ENCODE results near the gene MYH11. TPM values are rescaled to one million over a fixed set of nuclear protein-coding genes. Genes with fewer than 3 reads are reported as not detected.
"Not testable (repeated sequence)": the region's sequence is repeated elsewhere in the genome, so short reads cannot be mapped to it uniquely, and the experiment has no call there.

The MYH11 gene
- total RNA-seq, 1 donor from 2014 or later, result 1.9 TPM

DNA sequence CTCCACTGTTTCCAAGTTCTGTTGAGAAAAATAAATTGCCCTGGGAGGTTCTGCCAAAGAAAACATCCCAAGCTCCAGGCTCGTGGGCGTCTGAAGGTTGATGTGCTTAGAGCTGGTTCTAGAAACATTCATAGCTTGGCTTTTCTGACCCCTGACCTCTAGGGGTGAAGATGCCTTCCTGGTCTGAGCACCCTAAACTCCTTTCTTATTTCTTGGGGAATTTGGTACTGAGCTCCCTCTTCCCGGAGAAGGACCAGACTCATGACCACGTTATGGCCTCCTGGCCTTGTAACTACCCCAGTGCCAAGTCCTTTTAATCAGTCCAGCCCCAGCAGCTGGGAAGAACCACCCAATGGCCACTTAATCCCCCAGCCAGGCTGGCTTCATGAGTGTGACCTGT is 66.4 kb downstream of the MYH11 start:
- Mint-ChIP-seq H3K36me3 (ENCODE audit: unreplicated experiment) (no peaks in the 10 kb centered on the region), H3K9me3 (ENCODE audit: unreplicated experiment) (no peaks in the 10 kb centered on the region), H3K4me1 (ENCODE audit: unreplicated experiment) (peaks cover 9% of the 10 kb centered on the region), H3K27ac (ENCODE audit: unreplicated experiment) (no peak overlapping the region), H3K4me3 (ENCODE audit: unreplicated experiment) (no peak overlapping the region), H3K27me3 (ENCODE audit: unreplicated experiment) (peaks cover 3% of the 10 kb centered on the region)
- no peak for TF ChIP-seq CTCF (IDR thresholded peaks at IDR 0.05)
- no peak for DNase-seq (ENCODE audit: extremely low spot score, unreplicated experiment)

DNA sequence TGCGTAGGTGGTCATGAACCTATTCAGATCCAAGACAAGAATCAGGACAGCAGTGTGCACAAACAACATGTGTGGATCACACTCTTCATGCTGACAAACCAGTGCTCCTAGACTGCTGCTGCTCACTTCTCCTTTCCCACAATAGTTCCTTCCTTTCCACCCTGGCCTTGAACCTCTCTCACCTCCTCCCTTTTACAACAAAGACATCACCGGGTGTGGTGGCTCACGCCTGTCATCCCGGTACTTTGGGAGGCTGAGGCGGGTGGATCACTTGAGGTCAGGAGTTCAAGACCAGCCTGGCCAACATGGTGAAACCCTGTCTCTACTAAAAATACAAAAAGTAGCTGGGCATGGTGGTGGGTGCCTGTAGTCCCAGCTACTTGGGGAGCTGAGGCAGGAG is 67.0 kb downstream of the MYH11 start:
- DNase-seq (ENCODE audit: extremely low spot score, unreplicated experiment); H3K9me3 Mint-ChIP-seq (ENCODE audit: unreplicated experiment); H3K36me3 Mint-ChIP-seq (ENCODE audit: unreplicated experiment); H3K4me1 Mint-ChIP-seq (ENCODE audit: unreplicated experiment); H3K27ac Mint-ChIP-seq (ENCODE audit: unreplicated experiment); H3K27me3 Mint-ChIP-seq (ENCODE audit: unreplicated experiment); H3K4me3 Mint-ChIP-seq (ENCODE audit: unreplicated experiment): not testable (repeated sequence)

GRCh38 chr16:15788846-15789239 is 68.0 kb downstream of the MYH11 start:
- Mint-ChIP-seq H3K9me3 (ENCODE audit: unreplicated experiment) (no peaks in the 10 kb centered on the region), H3K36me3 (ENCODE audit: unreplicated experiment) (no peaks in the 10 kb centered on the region), H3K4me3 (ENCODE audit: unreplicated experiment) (no peak overlapping the region), H3K27ac (ENCODE audit: unreplicated experiment) (no peak overlapping the region), H3K4me1 (ENCODE audit: unreplicated experiment) (peaks cover 7% of the 10 kb centered on the region), H3K27me3 (ENCODE audit: unreplicated experiment) (peaks cover 3% of the 10 kb centered on the region)
- DNase-seq (ENCODE audit: extremely low spot score, unreplicated experiment), result no peak
- no peak for TF ChIP-seq CTCF (IDR thresholded peaks at IDR 0.05)

- no peak for TF ChIP-seq CTCF (IDR thresholded peaks at IDR 0.05)
- H3K9me3 Mint-ChIP-seq (ENCODE audit: unreplicated experiment), result no peaks in the 10 kb centered on the region
- no peak overlapping the region for H3K4me3 Mint-ChIP-seq (ENCODE audit: unreplicated experiment)
- H3K4me1 Mint-ChIP-seq (ENCODE audit: unreplicated experiment), result peaks cover 7% of the 10 kb centered on the region
- H3K36me3 Mint-ChIP-seq (ENCODE audit: unreplicated experiment), result no peaks in the 10 kb centered on the region
- peaks cover 3% of the 10 kb centered on the region for H3K27me3 Mint-ChIP-seq (ENCODE audit: unreplicated experiment)
- no peak for DNase-seq (ENCODE audit: extremely low spot score, unreplicated experiment)
- H3K27ac Mint-ChIP-seq (ENCODE audit: unreplicated experiment), result no peak overlapping the region
These were observed 70.3 kb downstream of the MYH11 start for GRCh38 chr16:15786501-15786900.

GRCh38 chr16:15785386-15786059 is 71.3 kb downstream of the MYH11 start:
- Mint-ChIP-seq H3K27me3 (ENCODE audit: unreplicated experiment) (peaks cover 3% of the 10 kb centered on the region), H3K4me3 (ENCODE audit: unreplicated experiment) (no peak overlapping the region), H3K4me1 (ENCODE audit: unreplicated experiment) (peaks cover 4% of the 10 kb centered on the region), H3K36me3 (ENCODE audit: unreplicated experiment) (no peaks in the 10 kb centered on the region), H3K9me3 (ENCODE audit: unreplicated experiment) (no peaks in the 10 kb centered on the region), H3K27ac (ENCODE audit: unreplicated experiment) (no peak overlapping the region)
- no peak for DNase-seq (ENCODE audit: extremely low spot score, unreplicated experiment)
- no peak for TF ChIP-seq CTCF (IDR thresholded peaks at IDR 0.05)

DNA sequence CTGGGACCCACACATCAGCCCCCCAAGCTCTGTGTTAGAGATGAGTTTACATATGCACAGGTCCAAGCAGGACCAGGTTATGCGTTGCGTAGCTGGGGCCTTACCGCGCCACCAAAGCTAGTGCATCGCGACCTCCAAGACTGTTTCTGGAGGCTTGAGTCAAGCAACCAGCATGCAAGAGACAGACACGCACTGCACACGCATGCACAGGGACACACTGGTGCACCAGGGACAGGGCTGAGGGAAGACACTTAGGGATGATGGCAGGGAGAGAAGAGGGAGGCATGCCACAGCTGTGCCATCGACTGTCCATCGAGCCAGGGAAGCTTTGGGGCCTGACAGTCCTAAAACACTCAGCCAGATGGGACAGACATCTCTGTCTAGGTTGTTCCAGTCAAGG is 72.8 kb downstream of the MYH11 start:
- no peaks in the 10 kb centered on the region for H3K9me3 Mint-ChIP-seq (ENCODE audit: unreplicated experiment)
- no peak for DNase-seq (ENCODE audit: extremely low spot score, unreplicated experiment)
- no peak for TF ChIP-seq CTCF (IDR thresholded peaks at IDR 0.05)
- H3K4me3 Mint-ChIP-seq (ENCODE audit: unreplicated experiment), result no peak overlapping the region
- peaks cover 3% of the 10 kb centered on the region for H3K27me3 Mint-ChIP-seq (ENCODE audit: unreplicated experiment)
- H3K4me1 Mint-ChIP-seq (ENCODE audit: unreplicated experiment), result no peaks in the 10 kb centered on the region
- no peak overlapping the region for H3K27ac Mint-ChIP-seq (ENCODE audit: unreplicated experiment)
- no peaks in the 10 kb centered on the region for H3K36me3 Mint-ChIP-seq (ENCODE audit: unreplicated experiment)
